GM15510 (cell line): ENCODE measurements around the gene BDKRB1.

ENCODE experiments used
- POLR2A ChIP-seq: IDR thresholded peaks from 3 replicates; pipeline ENCODE4 v1.6.1; 2011; ENCODE audit warnings: borderline replicate concordance; ENCODE audit not compliant: insufficient read length; ENCODE audit errors: extremely low read depth

The BDKRB1 gene

GRCh38 chr14:96249029-96249428 lies 7.0 kb upstream of the BDKRB1 start:
- TF ChIP-seq POLR2A = no peak

GRCh38 chr14:96250485-96250884 lies 5.5 kb upstream of the BDKRB1 start:
- TF ChIP-seq POLR2A = no peak

- no peak for TF ChIP-seq POLR2A
These were observed 4.3 kb upstream of the BDKRB1 start for GRCh38 chr14:96251656-96252155.

- TF ChIP-seq POLR2A = no peak
These were observed 3.5 kb upstream of the BDKRB1 start for GRCh38 chr14:96252323-96252998.

GRCh38 chr14:96252999-96253539 lies 2.9 kb upstream of the BDKRB1 start:
- TF ChIP-seq POLR2A = no peak

GRCh38 chr14:96254687-96255086 lies 1.3 kb upstream of the BDKRB1 start:
- no peak for TF ChIP-seq POLR2A

- TF ChIP-seq POLR2A = no peak
These were observed 397 bp downstream of the BDKRB1 start for GRCh38 chr14:96256407-96256806.

GRCh38 chr14:96257056-96257455 lies 1.0 kb downstream of the BDKRB1 start:
- TF ChIP-seq POLR2A = no peak

GRCh38 chr14:96257900-96258299 lies 1.9 kb downstream of the BDKRB1 start:
- TF ChIP-seq POLR2A = no peak

GRCh38 chr14:96260341-96260821 lies 4.4 kb downstream of the BDKRB1 start:
- no peak for TF ChIP-seq POLR2A

GRCh38 chr14:96261053-96261452 lies 5.0 kb downstream of the BDKRB1 start:
- TF ChIP-seq POLR2A = no peak

GRCh38 chr14:96261772-96262655 lies 6.0 kb downstream of the BDKRB1 start:
- no peak for TF ChIP-seq POLR2A

GRCh38 chr14:96263347-96264199 lies 7.6 kb downstream of the BDKRB1 start:
- no peak for TF ChIP-seq POLR2A

GRCh38 chr14:96264200-96264553 lies 8.2 kb downstream of the BDKRB1 start:
- no peak for TF ChIP-seq POLR2A

- no peak for TF ChIP-seq POLR2A
These were observed 8.8 kb downstream of the BDKRB1 start for GRCh38 chr14:96264853-96265252.

- no peak for TF ChIP-seq POLR2A
These were observed 9.5 kb downstream of the BDKRB1 start for GRCh38 chr14:96265383-96266095.
